Activated T-helper 1 cell treated with Interleukin-2 at 50 U/mL for 16 hours (primary cell): ENCODE data around the gene SUFU.
"Not testable (repeated sequence)": the region's sequence is repeated elsewhere in the genome, so short reads cannot be mapped to it uniquely, and the experiment has no call there.

Experiments
- DNase-seq: peaks from one replicate; pipeline ENCODE4 v3.0.0-alpha.2; 2020; ENCODE audit warnings: low read depth

The SUFU gene

DNA sequence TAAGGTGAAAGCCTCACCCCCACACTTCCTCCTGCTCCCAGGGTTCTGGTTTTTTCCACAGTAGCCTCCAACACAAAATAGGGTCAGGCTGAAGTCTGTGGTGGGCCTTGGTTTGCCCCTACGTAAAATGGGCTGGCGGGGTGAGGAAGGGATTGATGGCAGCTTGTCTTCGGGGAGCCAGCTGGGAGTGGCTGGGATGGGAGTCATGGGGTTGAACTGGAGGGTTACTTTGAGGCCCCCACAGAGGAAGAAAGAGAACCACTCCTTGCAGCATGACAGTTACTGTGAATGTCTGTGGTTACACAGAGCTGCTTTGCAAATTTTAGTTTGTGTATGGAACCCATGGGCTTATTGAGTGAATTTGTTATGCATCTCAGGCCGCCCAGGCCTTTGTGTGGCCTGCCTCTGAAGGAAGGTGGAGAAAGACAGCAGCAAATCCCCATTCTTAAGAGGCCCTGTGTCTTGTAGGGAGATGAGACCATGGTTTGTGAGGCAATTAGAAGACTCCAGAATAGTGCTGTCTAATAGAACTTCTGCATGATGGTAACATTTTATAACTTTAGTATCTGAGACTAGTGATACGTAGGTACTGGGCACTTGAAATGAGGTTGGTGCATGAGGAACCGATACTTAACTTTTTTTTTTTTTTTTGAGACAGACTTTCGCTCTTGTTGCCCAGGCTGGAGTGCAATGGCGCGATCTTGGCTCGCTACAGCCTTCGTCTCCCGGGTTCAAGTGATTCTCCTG, 148.6 kb downstream of the SUFU start:
- no peak for DNase-seq

GRCh38 chr10:102653060-102653459, 149.3 kb downstream of the SUFU start:
- no peak for DNase-seq

DNA sequence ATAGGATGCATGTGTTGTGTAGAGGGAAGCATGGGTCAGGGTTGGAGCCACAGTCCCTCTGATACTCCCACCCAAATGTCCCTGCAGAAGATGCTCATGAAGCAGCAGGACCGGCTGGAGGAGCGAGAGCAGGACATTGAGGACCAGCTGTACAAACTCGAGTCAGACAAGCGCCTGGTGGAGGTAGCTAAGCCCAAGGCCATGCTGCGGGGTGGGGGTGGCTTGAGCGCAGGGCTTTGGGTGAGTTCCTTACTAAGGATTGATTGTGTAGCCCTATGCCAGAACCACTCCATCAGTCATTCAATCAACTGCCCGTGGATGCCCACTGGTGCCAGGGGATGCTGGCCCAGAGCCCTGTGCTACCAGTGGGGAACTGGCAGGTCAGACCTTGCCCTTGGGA, 150.8 kb downstream of the SUFU start:
- no peak for DNase-seq

DNA sequence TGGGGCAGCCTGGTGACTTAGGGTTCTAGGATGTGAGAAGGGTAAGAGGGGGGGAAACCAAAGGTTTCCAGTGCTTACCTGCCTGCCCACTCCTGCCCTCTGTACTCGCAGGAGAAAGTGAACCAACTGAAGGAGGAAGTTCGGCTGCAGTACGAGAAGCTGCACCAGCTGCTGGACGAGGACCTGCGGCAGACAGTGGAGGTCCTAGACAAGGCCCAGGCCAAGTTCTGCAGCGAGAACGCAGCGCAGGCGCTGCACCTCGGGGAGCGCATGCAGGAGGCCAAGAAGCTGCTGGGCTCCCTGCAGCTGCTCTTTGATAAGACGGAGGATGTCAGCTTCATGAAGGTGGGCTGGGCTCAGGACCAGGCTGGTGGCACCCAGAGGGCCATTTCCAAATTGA, 151.2 kb downstream of the SUFU start:
- no peak for DNase-seq

DNA sequence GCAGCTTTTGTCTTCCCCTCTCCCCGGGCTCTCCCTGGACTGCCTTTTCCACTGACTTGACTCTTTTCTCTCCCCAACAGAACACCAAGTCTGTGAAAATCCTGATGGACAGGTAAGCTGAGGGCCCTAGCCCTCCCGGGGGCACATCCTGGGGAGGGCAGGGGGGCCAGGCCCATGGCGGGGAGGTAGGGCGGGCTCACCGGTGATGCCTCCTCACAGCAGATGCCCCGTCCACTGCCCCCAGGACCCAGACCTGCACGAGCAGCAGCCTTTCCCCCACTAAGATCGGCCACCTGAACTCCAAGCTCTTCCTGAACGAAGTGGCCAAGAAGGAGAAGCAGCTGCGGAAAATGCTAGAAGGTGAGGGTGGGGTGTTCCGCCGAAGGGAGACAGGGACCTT, 152.3 kb downstream of the SUFU start:
- no peak for DNase-seq

DNA sequence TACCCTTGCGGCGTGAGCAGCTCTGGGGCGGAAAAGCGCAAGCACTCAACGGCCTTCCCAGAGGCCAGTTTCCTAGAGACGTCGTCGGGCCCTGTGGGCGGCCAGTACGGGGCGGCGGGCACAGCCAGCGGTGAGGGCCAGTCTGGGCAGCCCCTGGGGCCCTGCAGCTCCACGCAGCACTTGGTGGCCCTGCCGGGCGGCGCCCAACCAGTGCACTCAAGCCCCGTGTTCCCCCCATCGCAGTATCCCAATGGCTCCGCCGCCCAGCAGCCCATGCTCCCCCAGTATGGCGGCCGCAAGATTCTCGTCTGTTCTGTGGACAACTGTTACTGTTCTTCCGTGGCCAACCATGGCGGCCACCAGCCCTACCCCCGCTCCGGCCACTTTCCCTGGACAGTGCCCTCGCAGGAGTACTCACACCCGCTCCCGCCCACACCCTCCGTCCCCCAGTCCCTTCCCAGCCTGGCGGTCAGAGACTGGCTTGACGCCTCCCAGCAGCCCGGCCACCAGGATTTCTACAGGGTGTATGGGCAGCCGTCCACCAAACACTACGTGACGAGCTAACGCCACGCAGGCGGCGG, 153.1 kb downstream of the SUFU start:
- no peak for DNase-seq

DNA sequence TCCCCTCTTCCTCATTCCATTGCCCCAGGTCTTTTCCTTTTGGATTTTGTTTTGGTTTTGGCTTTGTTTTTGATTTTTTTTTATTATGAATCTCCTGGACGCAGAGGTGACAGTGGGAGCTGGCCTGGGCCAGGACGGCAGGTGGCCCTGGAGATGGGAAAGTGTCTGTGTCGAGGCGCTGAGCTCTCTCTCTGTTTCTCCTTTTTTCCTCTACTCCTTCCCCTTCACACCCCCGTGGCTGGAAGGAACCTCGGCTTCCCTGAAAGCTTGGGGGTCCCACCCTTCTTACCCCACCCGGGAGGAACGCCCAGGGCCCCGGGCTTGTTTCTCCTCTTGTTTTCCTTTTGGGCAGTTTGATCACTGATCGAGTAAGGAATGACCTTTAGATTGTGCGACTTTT, 153.7 kb downstream of the SUFU start:
- DNase-seq, result no peak

- DNase-seq, result no peak
Measured at GRCh38 chr10:102657984-102658724, 154.4 kb downstream of the SUFU start.

GRCh38 chr10:102658802-102659201, 155.0 kb downstream of the SUFU start:
- no peak for DNase-seq

DNA sequence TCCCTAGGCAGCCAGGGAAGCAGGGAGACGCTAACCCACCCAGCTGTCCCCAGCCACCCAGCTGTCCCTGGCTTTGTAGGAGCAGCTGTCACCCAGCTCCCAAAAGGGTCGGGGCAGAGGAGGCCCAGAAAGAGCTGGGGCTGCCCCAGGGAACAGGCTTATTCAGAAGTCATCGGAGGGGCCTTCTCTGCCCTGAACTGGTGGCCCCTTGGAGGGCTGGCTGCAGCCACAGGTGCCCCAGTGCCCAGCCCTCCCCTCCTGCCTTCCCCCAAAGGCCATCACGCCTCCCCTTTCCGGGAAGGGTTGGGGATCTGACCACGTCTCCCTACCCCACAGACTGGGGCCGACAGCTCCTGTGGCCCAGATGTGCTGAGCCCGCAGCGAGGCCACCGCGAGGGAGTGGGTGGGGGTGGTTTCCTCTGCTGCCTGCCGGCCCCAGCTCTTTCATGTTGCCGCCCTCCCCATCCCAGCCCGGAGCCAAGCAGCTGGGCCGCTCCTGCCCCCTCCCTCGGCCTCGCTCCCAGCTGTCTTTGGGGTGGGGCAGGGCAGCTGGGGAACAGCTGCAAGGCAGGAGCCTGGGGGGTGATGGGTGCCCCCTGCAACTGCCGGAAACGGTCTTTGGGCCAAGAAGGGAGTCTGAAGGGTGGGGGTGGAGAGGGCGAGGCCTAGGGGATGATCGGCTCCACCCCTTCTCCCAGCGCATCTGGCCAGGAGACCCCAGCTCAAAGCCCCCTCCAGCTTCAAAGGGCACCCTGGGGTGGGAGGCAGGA, 157.3 kb downstream of the SUFU start:
- peak; percentile 37 for DNase-seq

DNA sequence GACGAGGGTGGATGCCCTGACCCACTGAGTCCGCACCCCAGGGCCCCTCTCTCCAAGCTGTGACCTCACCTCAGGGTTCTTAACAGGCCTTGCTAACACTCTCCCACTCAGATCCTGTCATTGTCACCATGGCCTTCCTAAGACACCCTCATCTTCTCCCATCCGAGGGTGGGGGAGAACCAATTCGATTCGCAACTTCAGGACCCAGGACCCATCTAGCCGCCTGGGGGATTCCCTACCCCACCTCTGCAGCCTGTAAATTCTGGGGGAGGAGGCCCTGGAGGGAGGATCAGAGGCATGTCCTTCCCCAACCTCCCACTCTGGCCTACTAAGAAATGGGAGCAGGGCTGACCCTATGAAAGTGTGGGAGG, 157.9 kb downstream of the SUFU start:
- no peak for DNase-seq

- no peak for DNase-seq
Measured at GRCh38 chr10:102665904-102666509, 162.2 kb downstream of the SUFU start.

DNA sequence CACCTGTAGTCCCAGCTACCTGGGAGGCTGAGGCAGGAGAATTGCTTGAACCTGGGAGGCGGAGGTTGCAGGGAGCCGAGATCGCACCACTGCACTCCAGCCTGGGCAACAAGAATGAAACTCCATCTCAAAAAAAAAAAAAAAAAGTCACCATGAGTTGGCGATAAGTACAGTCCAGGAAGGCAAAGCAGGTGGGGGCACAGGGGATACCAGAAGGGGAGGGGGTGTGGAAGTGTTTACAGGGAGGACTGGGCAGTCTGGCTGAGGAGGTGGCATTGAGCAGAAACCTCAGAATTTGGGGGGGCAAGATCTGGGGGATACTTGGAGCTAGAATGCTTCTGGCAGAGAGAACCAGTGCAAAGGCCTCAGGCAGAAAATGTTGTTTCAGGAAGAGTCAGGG, 163.6 kb downstream of the SUFU start:
- not testable (repeated sequence) for DNase-seq

DNA sequence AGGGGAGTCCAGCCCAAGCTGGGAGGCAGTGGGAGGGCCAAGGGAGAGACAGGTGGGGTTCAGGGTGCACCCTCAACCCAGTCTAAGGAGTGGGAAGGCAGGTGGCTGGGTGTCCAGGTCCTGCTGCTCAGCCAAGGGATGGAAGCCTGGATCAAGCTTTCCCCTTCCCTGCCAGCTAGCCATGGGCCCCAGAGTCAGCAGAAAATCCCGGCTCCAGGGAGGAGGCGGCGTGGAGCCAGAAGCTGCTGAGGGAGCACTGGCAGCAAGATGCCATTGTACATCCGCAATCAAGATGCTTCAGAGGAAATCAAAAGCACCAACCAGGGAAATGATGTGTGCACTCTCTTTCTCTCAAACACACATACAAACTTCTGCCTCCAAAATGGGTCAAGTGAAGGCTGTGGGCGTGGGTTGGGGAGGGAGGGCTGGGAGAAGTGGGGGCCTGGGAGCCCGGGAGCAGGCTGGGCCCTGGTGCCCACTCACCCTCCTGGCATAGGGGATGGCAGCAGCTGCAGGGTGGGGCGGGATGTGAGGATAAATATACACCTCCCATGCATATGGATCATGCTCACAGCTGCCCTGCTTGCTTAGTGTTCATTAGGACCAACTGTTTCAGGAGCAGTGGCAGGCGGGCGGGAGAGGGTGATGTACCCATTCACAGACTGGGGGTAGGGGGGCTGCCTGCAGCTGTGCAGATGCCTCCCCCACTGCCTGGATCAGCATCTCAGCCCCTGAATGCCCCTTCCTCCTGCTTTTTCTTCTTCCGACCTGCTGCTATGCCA, 164.7 kb downstream of the SUFU start:
- DNase-seq, result no peak

DNA sequence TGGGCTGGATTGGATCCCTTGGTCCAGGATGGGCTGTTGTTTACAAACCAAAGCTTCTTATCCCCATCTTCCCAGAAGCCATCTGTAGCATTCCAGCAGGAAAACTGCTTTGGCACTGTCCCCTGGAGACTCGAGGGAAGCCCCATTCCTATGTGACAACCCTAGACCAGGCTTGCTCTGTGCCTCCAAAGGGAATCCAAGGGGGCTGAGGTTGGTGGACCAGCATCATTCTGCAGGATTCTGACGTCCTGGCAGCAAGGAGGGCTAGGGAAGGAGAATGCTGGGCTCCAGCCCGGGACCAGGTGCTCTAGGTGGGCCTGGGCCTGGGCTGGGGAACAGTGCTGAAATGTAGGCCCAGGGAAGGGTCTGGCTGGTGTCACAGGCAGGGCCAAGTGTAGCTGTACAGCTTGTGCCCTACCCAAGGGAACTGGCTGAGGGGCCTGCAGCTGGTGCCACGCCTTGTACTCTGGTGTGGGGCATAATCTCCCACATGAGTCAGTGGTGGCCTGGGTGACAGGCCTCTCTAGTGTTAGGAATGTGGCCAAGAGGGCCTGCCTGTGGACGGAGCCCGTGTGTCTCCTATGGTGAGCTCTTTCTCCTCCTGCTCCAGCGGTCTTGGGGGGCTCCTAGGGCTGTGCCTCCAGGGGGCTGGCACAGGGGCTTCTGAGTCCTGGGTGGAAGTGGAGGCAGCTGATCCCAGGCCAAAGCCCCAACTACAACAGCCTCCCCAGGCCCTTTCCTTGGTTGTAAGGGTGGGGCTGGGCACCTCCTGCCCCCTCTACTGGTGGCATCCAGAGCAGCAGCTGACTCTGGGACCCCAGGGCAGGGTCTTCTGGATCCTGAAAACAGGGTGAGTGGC, 165.7 kb downstream of the SUFU start:
- DNase-seq, result no peak

DNA sequence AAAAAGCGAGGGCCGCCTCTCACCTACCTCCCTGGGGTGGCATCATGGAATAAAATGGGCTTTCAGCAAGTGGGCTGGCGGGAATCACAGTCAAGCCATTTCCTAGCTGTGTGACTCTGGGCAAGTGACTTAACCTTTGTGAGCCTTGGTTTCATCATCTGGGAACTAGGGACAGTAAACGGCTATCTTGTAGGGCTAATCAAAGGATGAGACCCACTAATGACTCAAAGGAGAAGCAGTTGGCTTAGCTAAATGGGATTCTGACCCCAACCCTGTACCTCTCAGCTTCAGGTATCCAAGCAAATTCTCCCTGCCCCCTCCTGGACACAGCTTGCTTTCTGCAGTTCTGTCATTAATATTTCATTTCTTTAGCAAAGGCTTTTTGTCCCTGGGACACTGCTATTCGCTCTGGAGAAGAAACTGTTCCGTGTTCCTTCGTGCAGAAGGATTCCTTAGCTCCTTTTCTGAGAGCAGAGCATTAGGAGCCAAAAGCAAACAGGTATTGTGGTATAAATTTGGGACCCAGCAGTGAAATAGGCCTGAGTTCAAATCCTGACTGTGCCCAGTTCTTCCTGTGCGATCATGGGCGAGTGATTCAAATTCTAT, 166.4 kb downstream of the SUFU start:
- no peak for DNase-seq

- no peak for DNase-seq
Measured at GRCh38 chr10:102670871-102671434, 167.2 kb downstream of the SUFU start.

DNA sequence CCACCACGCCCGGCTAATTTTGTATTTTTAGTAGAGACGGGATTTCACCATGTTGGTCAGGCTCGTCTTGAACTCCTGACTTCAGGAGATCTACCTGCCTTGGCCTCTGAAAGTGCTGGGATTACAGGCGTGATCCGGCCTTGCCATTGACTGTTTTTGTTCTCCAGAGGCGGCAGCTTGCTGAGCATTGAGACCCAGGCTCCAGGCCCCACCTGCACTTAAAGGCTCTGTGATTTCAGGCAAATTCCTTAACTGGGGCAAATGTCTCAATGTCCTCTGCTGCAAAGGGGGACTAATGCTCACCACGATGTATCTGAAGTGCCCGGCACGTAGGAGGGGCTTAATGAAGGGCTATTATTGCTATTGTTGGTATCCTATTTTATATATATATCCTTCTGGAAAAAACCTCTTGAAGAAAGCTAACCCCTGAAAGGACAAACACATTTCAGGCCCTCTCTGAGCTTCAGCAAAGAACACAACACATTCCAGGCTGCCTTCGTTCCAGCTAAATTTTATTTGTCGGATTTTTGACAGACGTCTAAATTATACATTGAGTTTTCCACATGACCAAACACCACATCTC, 169.6 kb downstream of the SUFU start:
- DNase-seq, result no peak

DNA sequence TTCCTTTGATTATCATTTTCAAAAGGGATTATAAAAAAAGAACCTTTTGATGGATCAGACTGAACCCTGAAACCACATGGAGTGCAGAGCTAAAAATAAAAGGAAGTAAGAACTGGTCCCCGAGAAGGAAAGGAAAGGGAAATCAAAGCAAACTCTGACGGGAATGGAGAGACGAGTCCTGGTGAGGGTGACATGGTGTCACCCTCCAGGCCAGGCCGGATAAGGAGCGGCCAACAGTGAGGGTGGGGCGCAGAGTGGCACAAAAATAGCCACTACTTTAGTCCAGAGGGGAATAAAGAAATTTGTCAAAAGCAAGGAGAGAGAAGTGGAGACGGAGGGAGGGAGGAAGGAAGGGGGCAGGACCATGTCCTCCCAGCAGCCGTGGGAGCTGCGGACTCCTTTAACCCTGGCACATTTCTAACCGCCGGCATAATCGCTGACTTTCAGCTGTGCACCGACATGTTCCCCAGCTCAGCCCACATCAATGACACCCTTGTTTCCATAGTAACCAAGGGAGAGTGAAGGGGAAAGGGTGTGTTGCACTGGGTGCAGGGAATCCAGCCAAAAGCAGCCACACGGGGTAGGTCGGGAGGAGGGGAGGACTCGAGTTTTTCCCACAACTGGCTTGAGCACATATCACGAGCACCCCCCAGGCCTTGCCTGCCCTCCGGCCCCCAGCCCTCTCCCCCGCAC, 170.2 kb downstream of the SUFU start:
- peak; percentile 43 for DNase-seq
